ENCODE measurements around the gene DUSP2.

GRCh38 chr2:96134421-96134820 lies 10.8 kb downstream of the DUSP2 start:
- no peak for TF ChIP-seq CTCF (conservative IDR thresholded peaks at IDR 0.05; ENCODE audit: low read depth in 2 of 2)
- TF ChIP-seq, protein P1, sequence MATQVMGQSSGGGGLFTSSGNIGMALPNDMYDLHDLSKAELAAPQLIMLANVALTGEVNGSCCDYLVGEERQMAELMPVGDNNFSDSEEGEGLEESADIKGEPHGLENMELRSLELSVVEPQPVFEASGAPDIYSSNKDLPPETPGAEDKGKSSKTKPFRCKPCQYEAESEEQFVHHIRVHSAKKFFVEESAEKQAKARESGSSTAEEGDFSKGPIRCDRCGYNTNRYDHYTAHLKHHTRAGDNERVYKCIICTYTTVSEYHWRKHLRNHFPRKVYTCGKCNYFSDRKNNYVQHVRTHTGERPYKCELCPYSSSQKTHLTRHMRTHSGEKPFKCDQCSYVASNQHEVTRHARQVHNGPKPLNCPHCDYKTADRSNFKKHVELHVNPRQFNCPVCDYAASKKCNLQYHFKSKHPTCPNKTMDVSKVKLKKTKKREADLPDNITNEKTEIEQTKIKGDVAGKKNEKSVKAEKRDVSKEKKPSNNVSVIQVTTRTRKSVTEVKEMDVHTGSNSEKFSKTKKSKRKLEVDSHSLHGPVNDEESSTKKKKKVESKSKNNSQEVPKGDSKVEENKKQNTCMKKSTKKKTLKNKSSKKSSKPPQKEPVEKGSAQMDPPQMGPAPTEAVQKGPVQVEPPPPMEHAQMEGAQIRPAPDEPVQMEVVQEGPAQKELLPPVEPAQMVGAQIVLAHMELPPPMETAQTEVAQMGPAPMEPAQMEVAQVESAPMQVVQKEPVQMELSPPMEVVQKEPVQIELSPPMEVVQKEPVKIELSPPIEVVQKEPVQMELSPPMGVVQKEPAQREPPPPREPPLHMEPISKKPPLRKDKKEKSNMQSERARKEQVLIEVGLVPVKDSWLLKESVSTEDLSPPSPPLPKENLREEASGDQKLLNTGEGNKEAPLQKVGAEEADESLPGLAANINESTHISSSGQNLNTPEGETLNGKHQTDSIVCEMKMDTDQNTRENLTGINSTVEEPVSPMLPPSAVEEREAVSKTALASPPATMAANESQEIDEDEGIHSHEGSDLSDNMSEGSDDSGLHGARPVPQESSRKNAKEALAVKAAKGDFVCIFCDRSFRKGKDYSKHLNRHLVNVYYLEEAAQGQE (IDR thresholded peaks at IDR 0.05; ENCODE audit: unreplicated experiment) = no peak
- TF ChIP-seq POLR2AphosphoS5 (IDR thresholded peaks at IDR 0.05; ENCODE audit: low read depth) = no peak
- no peak for TF ChIP-seq JUNB (IDR thresholded peaks at IDR 0.05; ENCODE audit: unreplicated experiment)
- no peak for TF ChIP-seq EZH2phosphoT487 (IDR thresholded peaks at IDR 0.05; ENCODE audit: unreplicated experiment)
- no peak for TF ChIP-seq ZNF331 (CRISPR knock-in tag; IDR thresholded peaks at IDR 0.05; ENCODE audit: low read depth)
- TF ChIP-seq STAT1 (IDR thresholded peaks at IDR 0.05; ENCODE audit: unreplicated experiment) = no peak
- TF ChIP-seq EZH2 (IDR thresholded peaks at IDR 0.05; ENCODE audit: low read depth, unreplicated experiment) = no peak
- TF ChIP-seq CREB1 (CRISPR knock-in tag; IDR thresholded peaks at IDR 0.05; ENCODE audit: low read depth) = no peak
- TF ChIP-seq NANOG (IDR thresholded peaks at IDR 0.05; ENCODE audit: borderline replicate concordance) = no peak

Measured in GM23338 (cell line).